Measurements from ENCODE around the gene KCNB1.

KCNB1 gene

GRCh38 chr20:49478266-49478665 is 4.2 kb downstream of the KCNB1 start:
- Histone ChIP-seq H4K20me1 (ENCODE audit: insufficient read depth, low read length) (no peaks in the 10 kb centered on the region), H3K79me2 (ENCODE audit: low read length) (no peaks in the 10 kb centered on the region), H3K27me3 (ENCODE audit: low read depth, low read length) (peaks cover 42% of the 10 kb centered on the region), H3K9me3 (ENCODE audit: insufficient read depth, low read length) (no peaks in the 10 kb centered on the region), H3K36me3 (replicated peaks; ENCODE audit: low read depth, low read length) (no peaks in the 10 kb centered on the region), H3K4me2 (ENCODE audit: low read length) (no peak overlapping the region), H2AFZ (ENCODE audit: low read depth, low read length) (no peak overlapping the region), H3K9ac (ENCODE audit: low read length) (no peak overlapping the region), H3K4me3 (ENCODE audit: low read length) (no peak overlapping the region), H3K4me1 (ENCODE audit: low read length) (no peaks in the 10 kb centered on the region), H3K27ac (ENCODE audit: low read length) (no peak overlapping the region)
- no peak for TF ChIP-seq EZH2phosphoT487 (IDR thresholded peaks at IDR 0.05; ENCODE audit: low read depth)
- no peak for TF ChIP-seq CTCF (IDR thresholded peaks at IDR 0.05; ENCODE audit: low read depth, low read length)

GRCh38 chr20:49477200-49477599 is 5.3 kb downstream of the KCNB1 start:
- Histone ChIP-seq H3K4me2 (ENCODE audit: low read length) (no peak overlapping the region), H3K9me3 (ENCODE audit: insufficient read depth, low read length) (no peaks in the 10 kb centered on the region), H3K4me3 (ENCODE audit: low read length) (no peak overlapping the region), H3K27ac (ENCODE audit: low read length) (no peak overlapping the region), H3K4me1 (ENCODE audit: low read length) (peaks cover 8% of the 10 kb centered on the region; the same call in 1 of the 2 replicates), H3K9ac (ENCODE audit: low read length) (no peak overlapping the region), H4K20me1 (ENCODE audit: insufficient read depth, low read length) (no peaks in the 10 kb centered on the region), H2AFZ (ENCODE audit: low read depth, low read length) (no peak overlapping the region), H3K36me3 (replicated peaks; ENCODE audit: low read depth, low read length) (no peaks in the 10 kb centered on the region), H3K27me3 (ENCODE audit: low read depth, low read length) (peaks cover 42% of the 10 kb centered on the region), H3K79me2 (ENCODE audit: low read length) (no peaks in the 10 kb centered on the region)
- no peak for TF ChIP-seq CTCF (IDR thresholded peaks at IDR 0.05; ENCODE audit: low read depth, low read length)
- no peak for TF ChIP-seq EZH2phosphoT487 (IDR thresholded peaks at IDR 0.05; ENCODE audit: low read depth)

- Histone ChIP-seq H3K4me3 (ENCODE audit: low read length) (no peak overlapping the region), H3K9me3 (ENCODE audit: insufficient read depth, low read length) (no peaks in the 10 kb centered on the region), H3K4me1 (ENCODE audit: low read length) (peaks cover 8% of the 10 kb centered on the region; the same call in 1 of the 2 replicates), H3K9ac (ENCODE audit: low read length) (no peak overlapping the region), H2AFZ (ENCODE audit: low read depth, low read length) (no peak overlapping the region), H3K36me3 (replicated peaks; ENCODE audit: low read depth, low read length) (no peaks in the 10 kb centered on the region), H3K4me2 (ENCODE audit: low read length) (no peak overlapping the region), H4K20me1 (ENCODE audit: insufficient read depth, low read length) (no peaks in the 10 kb centered on the region), H3K27me3 (ENCODE audit: low read depth, low read length) (peaks cover 49% of the 10 kb centered on the region), H3K27ac (ENCODE audit: low read length) (no peak overlapping the region), H3K79me2 (ENCODE audit: low read length) (no peaks in the 10 kb centered on the region)
- TF ChIP-seq CTCF (IDR thresholded peaks at IDR 0.05; ENCODE audit: low read depth, low read length): no peak
- no peak for TF ChIP-seq EZH2phosphoT487 (IDR thresholded peaks at IDR 0.05; ENCODE audit: low read depth)
Observed at GRCh38 chr20:49476016-49476355, 6.5 kb downstream of the KCNB1 start.

GRCh38 chr20:49475292-49476015 is 7.0 kb downstream of the KCNB1 start:
- no peak overlapping the region for H3K4me2 ChIP-seq (ENCODE audit: low read length)
- H2AFZ ChIP-seq (ENCODE audit: low read depth, low read length): no peak overlapping the region
- peaks cover 54% of the 10 kb centered on the region for H3K27me3 ChIP-seq (ENCODE audit: low read depth, low read length)

More at GRCh38 chr20:49475292-49476015, 7.0 kb downstream of the KCNB1 start:
- Histone ChIP-seq H4K20me1 (ENCODE audit: insufficient read depth, low read length) (no peaks in the 10 kb centered on the region), H3K9ac (ENCODE audit: low read length) (no peak overlapping the region), H3K4me3 (ENCODE audit: low read length) (no peak overlapping the region), H3K9me3 (ENCODE audit: insufficient read depth, low read length) (no peaks in the 10 kb centered on the region), H3K79me2 (ENCODE audit: low read length) (no peaks in the 10 kb centered on the region), H3K4me1 (ENCODE audit: low read length) (peaks cover 8% of the 10 kb centered on the region; the same call in 1 of the 2 replicates), H3K27ac (ENCODE audit: low read length) (no peak overlapping the region), H3K36me3 (replicated peaks; ENCODE audit: low read depth, low read length) (no peaks in the 10 kb centered on the region)
- TF ChIP-seq EZH2phosphoT487 (IDR thresholded peaks at IDR 0.05; ENCODE audit: low read depth): no peak
- no peak for TF ChIP-seq CTCF (IDR thresholded peaks at IDR 0.05; ENCODE audit: low read depth, low read length)

Measured in OCI-LY3 (cell line).